GM12875 (cell line): Measurements from ENCODE around the gene DTX3.
"Not testable (repeated sequence)": the region's sequence is repeated elsewhere in the genome, so short reads cannot be mapped to it uniquely, and the experiment has no call there.

ENCODE experiments used
- H3K4me3 ChIP-seq: one replicate; pipeline ENCODE4 v1.5.1; 2011; ENCODE audit warnings: low read depth, low read length, control low read depth
- TF ChIP-seq, protein P1 (sequence below): IDR thresholded peaks from 2 replicates; pipeline ENCODE4 v1.5.1; 2011; ENCODE audit warnings: low read depth, mild to moderate bottlenecking, control low read depth, inconsistent platforms, low read length, moderate library complexity, borderline replicate concordance; ENCODE audit not compliant: insufficient read depth

DTX3 gene

DNA sequence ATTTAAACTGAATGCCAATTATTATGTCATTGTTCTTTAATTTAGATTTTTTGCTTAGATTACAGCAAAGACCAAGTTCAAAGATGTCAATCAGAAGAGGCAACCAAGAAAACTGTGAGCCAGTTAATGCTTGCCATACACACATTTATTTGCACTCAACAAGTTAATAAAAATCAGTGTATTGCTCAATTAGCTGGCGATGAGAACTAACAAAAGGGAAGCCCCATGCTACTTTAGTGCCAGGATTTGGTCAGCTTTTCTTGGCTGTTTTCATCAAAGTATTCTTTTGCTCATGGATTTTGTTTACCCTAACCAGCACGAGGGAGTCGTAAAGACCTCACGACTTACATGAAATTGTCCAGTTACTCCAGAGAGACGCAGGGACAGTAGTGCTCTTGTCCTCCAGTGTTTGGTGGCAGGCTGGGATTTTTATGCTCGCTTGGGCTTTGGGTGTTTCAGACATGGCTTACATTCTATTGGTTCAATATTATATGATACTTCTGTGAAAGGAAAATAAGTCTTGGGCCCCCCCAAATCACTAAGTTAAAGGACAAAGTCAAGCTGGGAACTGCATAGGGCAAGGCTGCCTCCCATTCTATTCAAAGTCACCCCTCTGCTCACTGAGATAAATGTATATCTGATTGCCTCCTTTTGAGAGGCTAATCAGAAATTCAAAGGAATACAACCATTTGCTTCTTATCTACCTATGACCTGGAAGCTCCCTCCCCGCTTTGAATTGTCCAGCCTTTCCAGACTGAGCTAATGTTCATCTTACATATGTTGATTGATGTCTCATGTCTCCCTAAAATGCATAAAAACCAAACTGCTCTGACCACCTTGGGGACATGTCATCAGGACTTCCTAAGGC is 35.8 kb downstream of the DTX3 start:
- H3K4me3 ChIP-seq = no peak overlapping the region
- TF ChIP-seq, protein P1, sequence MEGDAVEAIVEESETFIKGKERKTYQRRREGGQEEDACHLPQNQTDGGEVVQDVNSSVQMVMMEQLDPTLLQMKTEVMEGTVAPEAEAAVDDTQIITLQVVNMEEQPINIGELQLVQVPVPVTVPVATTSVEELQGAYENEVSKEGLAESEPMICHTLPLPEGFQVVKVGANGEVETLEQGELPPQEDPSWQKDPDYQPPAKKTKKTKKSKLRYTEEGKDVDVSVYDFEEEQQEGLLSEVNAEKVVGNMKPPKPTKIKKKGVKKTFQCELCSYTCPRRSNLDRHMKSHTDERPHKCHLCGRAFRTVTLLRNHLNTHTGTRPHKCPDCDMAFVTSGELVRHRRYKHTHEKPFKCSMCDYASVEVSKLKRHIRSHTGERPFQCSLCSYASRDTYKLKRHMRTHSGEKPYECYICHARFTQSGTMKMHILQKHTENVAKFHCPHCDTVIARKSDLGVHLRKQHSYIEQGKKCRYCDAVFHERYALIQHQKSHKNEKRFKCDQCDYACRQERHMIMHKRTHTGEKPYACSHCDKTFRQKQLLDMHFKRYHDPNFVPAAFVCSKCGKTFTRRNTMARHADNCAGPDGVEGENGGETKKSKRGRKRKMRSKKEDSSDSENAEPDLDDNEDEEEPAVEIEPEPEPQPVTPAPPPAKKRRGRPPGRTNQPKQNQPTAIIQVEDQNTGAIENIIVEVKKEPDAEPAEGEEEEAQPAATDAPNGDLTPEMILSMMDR = no peak

DNA sequence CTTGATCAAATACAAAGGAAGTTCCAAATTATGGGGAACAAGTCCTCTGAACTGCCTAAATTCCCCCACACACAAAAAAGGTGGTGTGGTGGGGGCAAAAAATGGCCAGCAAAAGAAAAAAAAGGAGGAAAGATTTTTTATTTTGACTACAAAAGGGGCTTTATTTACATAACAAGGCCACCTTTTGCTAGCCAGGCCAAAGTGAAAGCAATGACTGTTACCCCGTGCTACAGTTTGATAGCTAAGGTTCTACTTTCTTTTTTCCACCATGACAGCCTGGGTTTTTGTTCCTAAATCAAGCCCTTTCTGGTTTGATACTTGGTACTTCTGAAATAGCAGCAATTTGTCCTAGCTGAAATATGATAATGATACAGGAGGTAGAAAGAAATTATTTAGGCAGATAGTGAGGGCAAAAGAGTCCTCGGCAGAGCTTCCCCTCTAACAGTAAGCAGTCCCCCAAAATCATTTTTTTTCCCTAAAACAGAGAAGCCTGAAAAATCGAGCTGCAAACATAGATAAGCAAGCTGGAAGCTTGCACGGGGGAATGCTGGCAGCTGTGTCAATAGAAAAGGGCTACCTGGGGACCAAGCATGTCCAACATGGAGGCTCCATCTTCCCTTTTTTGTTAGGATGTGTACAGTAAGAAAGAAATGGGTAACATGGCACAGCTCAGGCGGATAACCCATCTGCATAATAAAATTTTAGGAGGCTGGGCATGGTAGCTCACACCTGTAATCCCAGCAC is 37.2 kb downstream of the DTX3 start:
- TF ChIP-seq, protein P1 = no peak
- no peak overlapping the region for H3K4me3 ChIP-seq

DNA sequence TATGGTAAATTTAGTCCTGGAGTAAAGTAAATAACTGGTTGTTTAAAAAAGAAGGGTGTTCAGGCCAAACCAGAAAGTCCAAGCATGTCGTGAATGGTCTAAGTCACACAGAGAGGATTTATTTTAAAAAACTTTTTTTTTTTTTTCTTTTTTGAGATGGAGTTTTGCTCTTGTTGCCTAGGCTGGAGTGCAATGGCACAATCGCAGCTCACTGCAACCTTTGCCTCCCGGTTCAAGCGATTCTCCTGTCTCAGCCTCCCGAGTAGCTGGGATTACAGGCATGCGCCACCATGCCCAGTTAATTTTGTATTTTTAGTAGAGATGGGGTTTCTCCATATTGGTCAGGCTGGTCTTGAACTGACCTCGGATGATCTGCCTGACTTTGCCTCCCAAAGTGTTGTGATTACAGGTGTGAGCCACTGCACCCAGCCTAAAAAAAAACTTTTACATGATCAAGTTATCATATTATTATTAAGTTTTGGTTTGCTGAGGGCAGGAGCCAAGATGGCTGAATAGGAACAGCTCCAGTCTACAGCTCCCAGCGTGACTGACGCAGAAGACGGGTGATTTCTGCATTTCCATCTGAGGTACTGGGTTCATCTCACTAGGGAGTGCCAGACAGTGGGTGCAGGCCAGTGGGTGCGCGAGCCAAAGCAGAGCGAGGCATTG is 41.5 kb downstream of the DTX3 start:
- not testable (repeated sequence) for H3K4me3 ChIP-seq

DNA sequence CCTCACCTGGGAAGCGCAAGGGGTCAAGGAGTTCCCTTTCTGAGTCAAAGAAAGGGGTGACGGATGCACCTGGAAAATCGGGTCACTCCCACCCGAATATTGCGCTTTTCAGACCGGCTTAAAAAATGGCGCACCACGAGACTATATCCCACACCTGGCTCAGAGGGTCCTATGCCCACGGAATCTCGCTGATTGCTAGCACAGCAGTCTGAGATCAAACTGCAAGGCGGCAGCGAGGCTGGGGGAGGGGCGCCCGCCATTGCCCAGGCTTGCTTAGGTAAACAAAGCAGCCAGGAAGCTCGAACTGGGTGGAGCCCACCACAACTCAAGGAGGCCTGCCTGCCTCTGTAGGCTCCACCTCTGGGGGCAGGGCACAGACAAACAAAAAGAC is 42.0 kb downstream of the DTX3 start:
- not testable (repeated sequence) for H3K4me3 ChIP-seq

DNA sequence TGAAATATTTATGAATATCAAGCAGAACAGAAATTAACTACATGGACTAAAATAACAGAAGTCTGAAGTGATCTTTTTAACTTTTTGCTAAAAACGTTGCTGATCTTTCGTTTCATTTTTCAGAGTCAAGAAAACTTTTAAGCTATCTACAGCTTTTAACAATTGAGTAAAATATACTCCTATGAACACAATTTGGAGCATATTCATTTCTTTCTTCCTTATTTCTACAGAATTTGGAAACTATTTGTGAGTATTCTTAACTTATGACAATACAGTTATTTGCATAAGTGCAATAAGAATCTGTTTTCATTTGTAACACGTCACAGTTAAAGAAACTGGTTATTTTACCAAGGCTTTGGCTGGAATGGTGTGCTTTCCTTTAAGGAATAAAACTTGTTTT is 49.4 kb downstream of the DTX3 start:
- no peak overlapping the region for H3K4me3 ChIP-seq
- TF ChIP-seq, protein P1 = no peak

DNA sequence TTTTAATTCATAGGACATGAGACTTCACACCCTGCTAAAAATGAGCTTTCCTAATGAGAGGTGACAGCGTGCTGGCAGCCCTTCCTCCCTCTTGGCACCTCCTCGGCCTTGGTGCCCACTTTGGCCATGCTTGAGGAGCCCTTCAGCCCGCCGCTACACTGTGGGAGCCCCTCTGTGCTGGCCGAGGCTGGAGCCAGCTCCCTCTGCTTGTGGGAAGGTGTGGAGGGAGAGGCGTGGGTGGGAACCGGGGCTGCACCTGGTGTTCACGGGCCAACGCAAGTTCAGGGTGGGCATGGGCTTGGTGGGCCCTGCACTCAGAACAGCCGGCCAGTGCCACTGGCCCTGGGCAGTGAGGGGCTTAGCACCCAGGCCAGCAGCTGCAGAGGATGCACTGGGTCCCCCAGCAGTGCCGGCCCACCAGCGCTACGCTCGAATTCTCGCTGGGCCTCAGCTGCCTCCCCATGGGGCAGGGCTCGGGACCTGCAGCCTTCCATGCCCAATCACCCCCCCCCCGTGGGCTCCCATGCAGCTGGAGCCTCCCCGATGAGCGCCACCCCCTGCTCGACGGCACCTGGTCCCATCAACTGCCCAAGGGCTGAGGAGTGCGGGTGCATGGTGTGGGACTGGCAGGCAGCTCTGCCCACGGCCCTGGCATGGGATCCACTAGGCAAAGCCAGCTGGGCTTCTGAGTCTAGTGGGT is 51.1 kb downstream of the DTX3 start:
- H3K4me3 ChIP-seq = no peak overlapping the region
- TF ChIP-seq, protein P1 = no peak

DNA sequence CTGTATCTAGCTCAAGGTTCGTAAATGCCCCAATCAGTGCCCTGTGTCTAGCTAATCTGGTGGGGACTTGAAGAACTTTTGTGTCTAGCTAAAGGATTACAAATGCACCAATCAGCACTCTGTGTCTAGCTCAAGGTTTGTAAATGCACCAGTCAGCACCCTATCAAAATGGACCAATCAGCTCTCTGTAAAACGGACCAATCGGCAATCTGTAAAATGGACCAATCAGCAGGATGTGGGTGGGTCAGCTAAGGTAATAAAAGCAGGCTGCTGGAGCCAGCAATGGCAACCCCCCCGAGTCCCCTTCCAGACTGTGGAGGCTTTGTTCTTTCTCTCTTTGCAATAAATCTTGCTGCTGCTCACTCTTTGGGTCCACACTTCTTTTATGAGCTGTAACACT is 51.8 kb downstream of the DTX3 start:
- not testable (repeated sequence) for H3K4me3 ChIP-seq

DNA sequence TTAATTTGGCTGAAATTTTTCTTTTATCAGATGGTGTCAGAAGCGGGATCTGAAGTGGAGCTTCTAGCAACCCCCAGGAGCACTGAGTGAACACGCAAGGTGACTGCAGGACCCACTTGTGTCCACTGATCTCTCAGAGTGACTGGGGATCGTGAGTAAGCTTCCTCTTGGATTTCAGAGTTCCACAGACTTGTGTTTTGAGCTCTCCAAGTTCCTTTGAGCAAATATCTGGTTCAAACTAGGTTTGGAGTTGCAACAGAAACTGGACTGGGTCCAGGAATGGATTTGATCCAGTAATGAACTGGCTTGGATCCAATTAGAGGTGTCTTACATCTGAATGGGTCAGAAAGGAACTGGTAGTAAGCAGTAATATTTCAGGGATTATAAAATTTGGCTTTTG is 53.1 kb downstream of the DTX3 start:
- TF ChIP-seq, protein P1 = no peak
- H3K4me3 ChIP-seq = no peak overlapping the region
